ENCODE measurements around the gene CDKAL1. TPM values are rescaled to one million over a fixed set of nuclear protein-coding genes. Genes with fewer than 3 reads are reported as not detected.

The CDKAL1 gene
- total and polyA plus RNA-seq, 11 donors: 3.2 to 14.3 (median 9.3) TPM

- intact Hi-C loops (cut with DNase I): no loop called here
- WGBS, 4 donors: 92 to 95% (median 94%) methylated on average over 6 of the region's 6 CpGs
- Histone ChIP-seq H3K36me3 (no peaks in the 10 kb centered on the region), H3K27me3 (no peaks in the 10 kb centered on the region), H3K27ac (no peak overlapping the region), H3K4me3 (no peak overlapping the region), H3K9me3 (peaks cover 0 to 8% (median 0%) of the 10 kb centered on the region in 12 donors), H3K4me1 (no peaks in the 10 kb centered on the region)
- no peak for DNase-seq
- ATAC-seq: no peak
- TF ChIP-seq, protein P1, sequence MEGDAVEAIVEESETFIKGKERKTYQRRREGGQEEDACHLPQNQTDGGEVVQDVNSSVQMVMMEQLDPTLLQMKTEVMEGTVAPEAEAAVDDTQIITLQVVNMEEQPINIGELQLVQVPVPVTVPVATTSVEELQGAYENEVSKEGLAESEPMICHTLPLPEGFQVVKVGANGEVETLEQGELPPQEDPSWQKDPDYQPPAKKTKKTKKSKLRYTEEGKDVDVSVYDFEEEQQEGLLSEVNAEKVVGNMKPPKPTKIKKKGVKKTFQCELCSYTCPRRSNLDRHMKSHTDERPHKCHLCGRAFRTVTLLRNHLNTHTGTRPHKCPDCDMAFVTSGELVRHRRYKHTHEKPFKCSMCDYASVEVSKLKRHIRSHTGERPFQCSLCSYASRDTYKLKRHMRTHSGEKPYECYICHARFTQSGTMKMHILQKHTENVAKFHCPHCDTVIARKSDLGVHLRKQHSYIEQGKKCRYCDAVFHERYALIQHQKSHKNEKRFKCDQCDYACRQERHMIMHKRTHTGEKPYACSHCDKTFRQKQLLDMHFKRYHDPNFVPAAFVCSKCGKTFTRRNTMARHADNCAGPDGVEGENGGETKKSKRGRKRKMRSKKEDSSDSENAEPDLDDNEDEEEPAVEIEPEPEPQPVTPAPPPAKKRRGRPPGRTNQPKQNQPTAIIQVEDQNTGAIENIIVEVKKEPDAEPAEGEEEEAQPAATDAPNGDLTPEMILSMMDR (IDR thresholded peaks at IDR 0.05): no peak
- TF ChIP-seq POLR2A (IDR thresholded peaks at IDR 0.05): no peak
Observed at GRCh38 chr6:20891161-20891560, 356.9 kb downstream of the CDKAL1 start.

DNA sequence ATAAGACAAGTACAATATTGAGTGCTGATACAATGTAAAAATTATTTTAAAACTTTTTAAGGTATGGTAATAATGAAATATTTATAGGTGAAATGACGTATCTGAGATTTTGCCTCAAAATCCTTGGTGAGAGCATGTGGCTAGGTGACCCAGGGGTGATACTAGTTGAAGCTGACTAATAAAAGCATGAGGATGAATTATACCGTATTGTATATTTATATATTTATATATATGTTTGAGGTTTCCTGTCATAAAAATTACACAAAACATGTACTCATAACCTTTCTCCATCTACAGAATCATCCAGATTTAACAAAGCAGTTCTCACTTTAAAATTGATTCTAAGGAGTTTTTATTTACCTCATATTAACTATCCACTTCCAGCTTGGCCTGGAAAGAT is 358.1 kb downstream of the CDKAL1 start:
- no peaks in the 10 kb centered on the region for H3K4me1 ChIP-seq
- DNase-seq (no peak), ATAC-seq (no peak)
- no peak overlapping the region for H3K4me3 ChIP-seq
- no peaks in the 10 kb centered on the region for H3K36me3 ChIP-seq
- peaks cover 0 to 6% (median 0%) of the 10 kb centered on the region in 12 donors for H3K9me3 ChIP-seq
- no peaks in the 10 kb centered on the region for H3K27me3 ChIP-seq
- WGBS, 4 donors: 64 to 85% (median 80%) methylated on average over 2 of the region's 2 CpGs
- intact Hi-C loops (cut with DNase I): no loop called here
- no peak overlapping the region for H3K27ac ChIP-seq
- no peak for TF ChIP-seq POLR2A (IDR thresholded peaks at IDR 0.05)
- TF ChIP-seq, protein P1 (IDR thresholded peaks at IDR 0.05): no peak

DNA sequence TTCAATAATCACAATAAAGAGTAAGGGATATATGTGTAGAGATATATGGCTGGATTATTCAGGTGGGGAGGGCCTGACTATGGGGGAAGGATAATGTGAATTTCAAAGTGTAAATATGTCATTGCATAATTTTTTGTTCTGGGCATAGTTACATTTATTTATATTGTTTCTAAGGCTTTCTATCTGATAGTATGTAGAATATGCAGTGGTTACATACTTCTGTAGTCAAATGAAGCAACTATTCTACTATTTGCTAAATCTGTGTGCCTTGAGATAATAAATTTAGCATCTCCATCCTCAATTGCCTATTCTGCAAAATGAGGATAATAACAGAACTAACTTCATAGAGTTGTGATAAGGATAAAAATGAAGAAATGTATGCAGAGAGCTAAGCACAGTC is 359.2 kb downstream of the CDKAL1 start:
- no peak overlapping the region for H3K27ac ChIP-seq
- no peaks in the 10 kb centered on the region for H3K27me3 ChIP-seq
- intact Hi-C loops (cut with DNase I): no loop called here
- DNase-seq: no peak
- ATAC-seq: no peak
- no peak for TF ChIP-seq POLR2A (IDR thresholded peaks at IDR 0.05)
- TF ChIP-seq, protein P1 (IDR thresholded peaks at IDR 0.05): no peak
- H3K4me1 ChIP-seq: no peaks in the 10 kb centered on the region
- H3K4me3 ChIP-seq: no peak overlapping the region
- peaks cover 0 to 5% (median 0%) of the 10 kb centered on the region in 12 donors for H3K9me3 ChIP-seq
- H3K36me3 ChIP-seq: no peaks in the 10 kb centered on the region

GRCh38 chr6:20900389-20901160 is 366.3 kb downstream of the CDKAL1 start:
- H3K27ac ChIP-seq: no peak overlapping the region
- no peak overlapping the region for H3K4me3 ChIP-seq
- DNase-seq (no peak), ATAC-seq (no peak)
- peaks cover 0 to 10% (median 0%) of the 10 kb centered on the region in 12 donors for H3K9me3 ChIP-seq
- TF ChIP-seq, protein P1 (IDR thresholded peaks at IDR 0.05): no peak
- TF ChIP-seq POLR2A (IDR thresholded peaks at IDR 0.05): no peak
- 95 to 97% (median 96%) methylated on average over 7 of the region's 7 CpGs for WGBS, 4 donors
- intact Hi-C loops (cut with DNase I): no loop called here
- no peaks in the 10 kb centered on the region for H3K27me3 ChIP-seq
- H3K4me1 ChIP-seq: no peaks in the 10 kb centered on the region
- H3K36me3 ChIP-seq: no peaks in the 10 kb centered on the region
